GM21526 (cell line): ENCODE results near the gene VPS37D.
A peak's percentile ranks its signal among the peaks of the same experiment; 100 is the strongest.
"Not testable (repeated sequence)": the region's sequence is repeated elsewhere in the genome, so short reads cannot be mapped to it uniquely, and the experiment has no call there.

Source experiments
- ATAC-seq: cut with Tn5 transposase; IDR thresholded peaks from one replicate; pipeline ENCODE4 v1.9.1; 2021; ENCODE audit warnings: moderate library complexity; ENCODE audit not compliant: unreplicated experiment, low FRiP score

Gene VPS37D

GRCh38 chr7:73703757-73704639, 36.4 kb downstream of the VPS37D start:
- ATAC-seq: no peak

DNA sequence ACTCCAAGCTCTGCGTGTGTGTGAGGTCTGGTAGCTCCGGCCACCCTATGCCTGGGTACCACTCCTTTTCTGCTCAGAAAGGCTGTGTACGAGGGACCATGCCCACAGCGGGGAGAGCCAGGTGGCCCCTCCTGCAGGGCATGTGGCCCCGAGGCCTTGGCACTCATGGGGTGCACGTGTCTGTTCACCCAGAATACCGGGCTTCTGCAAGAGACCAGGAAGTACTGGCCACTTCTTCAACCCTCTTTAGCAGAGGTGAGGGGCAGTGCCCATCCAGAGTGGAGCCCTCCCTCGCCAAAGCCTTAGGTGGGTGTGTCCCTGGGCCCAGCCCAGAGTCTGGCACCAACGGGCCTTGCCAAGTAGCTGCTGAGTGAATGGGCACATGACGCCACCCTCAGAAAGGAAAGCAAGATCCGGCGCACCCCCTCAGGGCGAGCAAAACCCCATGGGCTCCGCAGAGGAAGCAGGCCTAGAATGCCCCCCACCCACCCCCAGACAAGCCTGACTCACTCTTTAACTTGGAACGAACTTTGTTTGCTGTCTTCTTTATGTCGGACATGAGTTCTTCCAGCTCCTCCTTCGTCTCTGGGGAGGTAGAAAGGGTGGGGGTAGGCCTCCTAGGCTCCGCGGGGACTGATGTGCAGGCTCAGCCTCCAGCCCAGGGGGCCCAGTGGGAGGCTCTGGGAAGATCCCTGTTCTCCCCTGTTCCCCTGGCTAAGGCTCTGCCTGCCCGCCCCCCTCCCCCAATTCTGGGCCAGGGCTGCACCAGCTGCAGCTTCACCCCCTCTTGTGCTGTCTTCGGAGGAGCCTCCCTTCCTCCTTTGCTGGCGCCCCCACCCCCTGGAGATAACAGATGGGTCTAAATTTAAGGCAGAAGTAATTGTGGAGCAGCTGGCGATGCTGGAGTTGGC, 37.3 kb downstream of the VPS37D start:
- no peak for ATAC-seq

GRCh38 chr7:73705551-73705920, 37.9 kb downstream of the VPS37D start:
- no peak for ATAC-seq

- ATAC-seq: no peak
Measured at GRCh38 chr7:73706126-73707044, 38.8 kb downstream of the VPS37D start.

- no peak for ATAC-seq
Measured at GRCh38 chr7:73707045-73707631, 39.5 kb downstream of the VPS37D start.

DNA sequence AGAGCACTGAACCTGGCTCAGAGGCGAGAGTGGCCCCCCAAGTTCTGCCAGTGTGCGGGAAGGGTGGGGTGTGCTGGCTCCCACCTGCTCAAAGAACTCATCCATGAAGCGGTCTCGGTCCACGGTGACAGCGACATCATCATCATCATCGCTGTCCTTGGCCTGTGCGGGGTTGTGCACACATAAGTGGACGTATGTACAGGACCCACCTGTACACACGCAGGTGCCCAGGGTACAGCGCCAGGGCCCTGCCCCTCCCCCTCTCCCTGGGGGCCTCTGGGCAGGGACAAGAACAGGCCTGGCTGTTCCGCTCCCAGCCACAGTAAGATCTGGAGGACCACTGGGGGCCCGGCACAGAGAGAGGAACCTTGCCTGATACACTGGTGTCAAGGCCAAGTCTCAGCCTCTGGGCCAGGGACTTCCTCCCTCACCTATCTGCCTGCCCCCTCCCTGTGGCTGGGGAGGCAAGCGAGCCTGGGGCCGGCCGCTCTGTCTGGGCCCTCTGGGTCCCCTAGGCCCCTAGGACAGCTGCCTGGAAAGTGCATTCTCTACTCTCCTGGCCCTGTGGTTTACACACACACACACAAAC, 41.4 kb downstream of the VPS37D start:
- no peak for ATAC-seq

GRCh38 chr7:73712773-73713172, 45.1 kb downstream of the VPS37D start:
- no peak for ATAC-seq

DNA sequence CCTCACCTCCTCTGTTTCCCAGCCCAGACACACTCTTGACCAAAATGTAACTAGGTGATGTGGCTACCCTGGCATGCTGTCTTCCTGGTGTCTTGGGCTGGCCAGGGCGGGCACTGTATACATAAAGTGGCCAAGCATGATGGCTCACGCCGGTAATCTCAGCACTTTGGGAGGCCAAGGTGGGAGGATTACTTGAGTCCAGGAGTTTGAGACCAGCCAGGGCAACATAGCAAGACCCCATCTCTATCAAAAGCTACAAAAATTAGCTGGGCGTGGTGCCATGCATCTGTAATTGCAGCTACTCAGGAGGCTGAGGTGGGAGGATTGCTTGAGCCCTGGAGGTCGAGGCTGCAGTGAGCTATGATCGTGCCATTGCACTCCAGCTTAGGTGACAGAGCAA, 45.7 kb downstream of the VPS37D start:
- not testable (repeated sequence) for ATAC-seq

DNA sequence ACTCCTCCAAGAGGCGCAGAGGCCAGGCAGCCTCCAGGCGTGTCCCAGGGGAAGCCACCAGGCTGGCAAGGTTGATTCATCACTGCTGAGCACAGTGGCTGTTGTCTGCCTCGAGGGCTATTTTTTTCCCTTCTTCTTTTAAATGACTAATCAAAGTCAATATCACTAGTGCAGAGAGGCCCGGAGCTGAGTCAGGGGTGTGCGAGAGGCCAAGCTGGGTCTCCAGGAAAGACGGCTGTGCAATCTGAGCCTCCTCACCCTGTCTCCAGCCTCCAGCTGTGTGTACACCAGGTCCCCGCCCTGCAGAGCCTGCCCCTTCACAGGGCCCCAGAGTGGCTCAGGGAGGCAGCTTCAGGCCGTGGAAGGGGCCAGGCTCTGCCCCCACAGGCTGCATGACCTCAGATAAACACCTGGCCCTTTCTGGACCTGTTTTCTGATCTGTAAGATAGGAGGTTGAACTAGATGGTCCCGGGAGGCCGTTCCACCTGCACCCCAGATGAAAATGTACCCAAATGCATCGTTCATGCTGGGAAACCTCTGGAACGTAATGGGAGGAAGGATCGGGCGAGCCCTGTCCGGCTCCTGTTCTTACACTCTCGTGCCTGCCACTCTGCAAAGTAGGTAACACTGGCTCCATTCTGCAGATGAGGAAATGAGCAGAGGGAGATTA, 48.2 kb downstream of the VPS37D start:
- ATAC-seq: no peak

DNA sequence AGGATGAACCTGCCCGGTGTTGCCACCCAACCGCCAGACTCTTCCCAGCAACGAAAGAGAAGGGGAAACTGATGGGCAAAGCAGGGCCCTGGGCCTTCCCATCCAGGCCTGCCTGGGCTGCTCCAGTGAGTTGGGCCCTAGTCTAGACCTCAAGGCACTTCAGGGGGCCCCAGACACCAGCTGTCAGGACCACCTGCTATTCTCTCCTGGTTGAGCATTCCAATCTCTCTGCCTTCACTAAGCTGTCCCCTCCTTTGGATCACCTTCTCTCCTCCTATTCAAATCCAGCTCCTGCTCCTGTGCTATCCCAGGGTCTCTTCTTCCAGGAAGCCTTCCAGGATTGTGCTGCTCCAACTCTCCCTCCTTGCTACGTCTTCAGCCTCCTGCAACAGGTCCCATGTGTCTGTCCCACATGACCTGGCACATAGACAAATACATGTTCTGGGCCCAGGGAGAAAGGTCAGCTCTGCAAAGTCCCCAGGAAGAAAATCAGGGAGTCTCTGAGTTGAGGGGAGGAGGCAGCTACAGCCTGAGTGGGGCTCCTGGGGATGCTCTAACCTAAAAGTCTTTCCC, 48.8 kb downstream of the VPS37D start:
- no peak for ATAC-seq

GRCh38 chr7:73717025-73717807, 49.6 kb downstream of the VPS37D start:
- no peak for ATAC-seq

GRCh38 chr7:73717991-73718405, 50.4 kb downstream of the VPS37D start:
- no peak for ATAC-seq

DNA sequence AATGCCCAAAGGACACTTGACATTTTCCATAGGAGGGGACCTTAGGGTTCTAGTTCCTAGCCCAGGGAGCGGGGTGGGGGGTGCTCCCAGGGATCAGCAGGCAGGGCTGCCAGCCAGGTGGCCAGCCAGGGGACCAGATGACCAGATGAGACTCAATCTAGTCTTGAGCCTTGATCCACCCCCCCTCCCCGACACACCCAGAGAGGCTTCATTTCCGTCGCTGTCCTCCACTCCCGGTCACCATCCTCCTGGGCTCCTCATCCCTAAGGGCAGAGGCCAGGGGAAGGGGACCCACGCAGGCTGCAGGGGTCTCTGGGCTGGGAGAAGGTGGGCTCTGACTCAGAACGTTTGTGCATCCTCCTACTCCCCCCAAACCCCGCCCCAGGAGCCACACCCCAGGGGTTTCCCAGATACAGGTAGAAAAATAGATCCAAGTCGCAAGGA, 50.8 kb downstream of the VPS37D start:
- ATAC-seq: no peak

DNA sequence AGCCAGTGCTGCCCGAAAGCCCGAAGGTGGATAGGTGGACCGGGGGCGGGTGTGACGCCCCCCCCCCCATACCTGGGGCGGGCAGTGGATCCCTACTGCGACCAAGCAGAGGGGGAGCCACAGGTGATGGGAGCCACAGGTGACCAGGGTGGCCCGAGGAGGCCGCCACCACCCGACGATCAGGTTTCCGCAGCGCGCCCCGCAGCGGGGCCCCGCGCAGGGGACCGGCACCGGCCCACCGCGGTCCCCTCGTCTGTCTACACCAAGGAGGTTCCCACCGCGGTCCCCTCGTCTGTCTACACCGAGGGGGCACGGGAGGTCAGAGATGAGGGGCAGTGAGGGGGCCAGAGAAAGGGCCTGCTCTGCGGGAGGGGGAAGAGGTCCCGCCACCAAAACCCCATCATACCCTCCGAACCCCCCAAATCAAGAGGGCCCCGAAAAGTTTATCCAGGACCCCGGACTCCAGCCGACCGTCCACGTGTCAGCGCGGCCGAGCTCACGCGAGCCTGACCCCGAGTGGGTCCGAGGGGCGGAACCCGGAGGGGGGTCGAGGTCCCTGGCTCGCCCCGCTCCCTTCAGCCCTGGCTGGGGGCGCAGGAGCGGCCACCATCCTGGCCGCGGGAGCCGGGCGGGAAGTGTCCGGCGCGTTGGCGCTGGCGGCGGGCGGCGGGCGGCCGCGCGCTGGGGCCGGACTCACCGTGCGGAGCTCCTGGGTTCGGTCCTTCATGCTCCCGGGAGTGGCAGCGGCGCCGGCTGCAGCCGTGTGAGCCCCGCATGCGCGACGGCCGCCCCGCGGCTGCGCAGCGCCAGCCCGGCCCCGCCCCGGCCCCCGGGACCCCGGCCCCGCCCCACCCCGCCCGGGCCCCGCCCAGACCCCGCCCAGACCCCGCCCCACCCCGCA, 51.5 kb downstream of the VPS37D start, which contains the start of gene STX1A:
STX1A (minus strand) TSS at position 765 of the 901 bp plus-strand sequence; CDS start at position 727, 38 bp downstream.
- peak; percentile 52 for ATAC-seq

GRCh38 chr7:73719806-73720169, 52.2 kb downstream of the VPS37D start:
- ATAC-seq: peak; percentile 7

- ATAC-seq: not testable (repeated sequence)
Measured at GRCh38 chr7:73720443-73720842, 52.8 kb downstream of the VPS37D start.

- ATAC-seq: no peak
Measured at GRCh38 chr7:73721377-73721817, 53.8 kb downstream of the VPS37D start.
